ENCODE data around the gene EN2. TPM values are rescaled to one million over a fixed set of nuclear protein-coding genes. Genes with fewer than 3 reads are reported as not detected.

The EN2 gene
- total RNA-seq, 1 experiment from 2014 or later: 1.5 TPM

DNA sequence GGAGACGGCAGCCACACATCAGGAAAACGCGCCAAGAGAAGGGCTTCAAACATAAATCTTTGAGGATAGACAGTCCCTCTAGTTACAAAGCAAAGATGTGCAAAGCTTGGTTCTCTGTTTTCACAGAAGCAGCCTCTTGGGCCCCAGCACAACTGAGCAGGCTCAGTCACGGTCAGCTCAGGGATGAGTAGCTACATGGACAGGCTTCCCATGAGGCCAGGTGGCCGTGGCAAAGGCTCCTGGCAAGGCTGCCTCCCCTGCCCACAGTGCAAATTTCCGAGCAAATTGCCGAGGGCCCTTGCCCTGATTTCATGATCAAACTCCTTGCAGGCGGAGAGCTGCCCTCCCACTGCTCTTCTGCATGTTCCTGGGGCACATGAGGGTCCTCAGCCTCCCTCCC lies 37.8 kb upstream of the EN2 start:
- ChIA-PET POLR2A (no interaction called here), CTCF (no interaction called here)
- BruUV-seq (replicated peaks): no TSS peak
- H3K4me1 ChIP-seq (ENCODE audit: control insufficient read depth, insufficient read depth, low read length): no peaks in the 10 kb centered on the region
- no peak for DNase-seq (ENCODE audit: low read depth, low spot score)
- H3K36me3 ChIP-seq (ENCODE audit: control insufficient read depth, insufficient read depth, low read length): no peaks in the 10 kb centered on the region
- ATAC-seq: no peak
- H3K27me3 ChIP-seq (ENCODE audit: control insufficient read depth, insufficient read depth, low read length): peaks cover 2% of the 10 kb centered on the region
- H3K9me3 ChIP-seq (ENCODE audit: control insufficient read depth, insufficient read depth, low read depth, low read length): no peaks in the 10 kb centered on the region
- in situ Hi-C loops (cut with HindIII; ENCODE audit: low pct_unique_long_range_greater_than_20kb, low sequenced_read_pairs) (no loop called here), intact Hi-C loops (cut with micrococcal nuclease; ENCODE audit: unreplicated experiment) (no loop called here)
- no peak overlapping the region for H3K4me3 ChIP-seq (ENCODE audit: low read depth in 2 of 2, low read length in 2 of 2)
- TF ChIP-seq, protein P1, sequence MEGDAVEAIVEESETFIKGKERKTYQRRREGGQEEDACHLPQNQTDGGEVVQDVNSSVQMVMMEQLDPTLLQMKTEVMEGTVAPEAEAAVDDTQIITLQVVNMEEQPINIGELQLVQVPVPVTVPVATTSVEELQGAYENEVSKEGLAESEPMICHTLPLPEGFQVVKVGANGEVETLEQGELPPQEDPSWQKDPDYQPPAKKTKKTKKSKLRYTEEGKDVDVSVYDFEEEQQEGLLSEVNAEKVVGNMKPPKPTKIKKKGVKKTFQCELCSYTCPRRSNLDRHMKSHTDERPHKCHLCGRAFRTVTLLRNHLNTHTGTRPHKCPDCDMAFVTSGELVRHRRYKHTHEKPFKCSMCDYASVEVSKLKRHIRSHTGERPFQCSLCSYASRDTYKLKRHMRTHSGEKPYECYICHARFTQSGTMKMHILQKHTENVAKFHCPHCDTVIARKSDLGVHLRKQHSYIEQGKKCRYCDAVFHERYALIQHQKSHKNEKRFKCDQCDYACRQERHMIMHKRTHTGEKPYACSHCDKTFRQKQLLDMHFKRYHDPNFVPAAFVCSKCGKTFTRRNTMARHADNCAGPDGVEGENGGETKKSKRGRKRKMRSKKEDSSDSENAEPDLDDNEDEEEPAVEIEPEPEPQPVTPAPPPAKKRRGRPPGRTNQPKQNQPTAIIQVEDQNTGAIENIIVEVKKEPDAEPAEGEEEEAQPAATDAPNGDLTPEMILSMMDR (IDR thresholded peaks at IDR 0.05): no peak
- TF ChIP-seq SIN3A (IDR thresholded peaks at IDR 0.05; ENCODE audit: borderline replicate concordance, insufficient read depth, low read depth, low read length): no peak
- TF ChIP-seq TCF7L2 (IDR thresholded peaks at IDR 0.05; ENCODE audit: low read depth, low read length): no peak
- TF ChIP-seq, protein P2, sequence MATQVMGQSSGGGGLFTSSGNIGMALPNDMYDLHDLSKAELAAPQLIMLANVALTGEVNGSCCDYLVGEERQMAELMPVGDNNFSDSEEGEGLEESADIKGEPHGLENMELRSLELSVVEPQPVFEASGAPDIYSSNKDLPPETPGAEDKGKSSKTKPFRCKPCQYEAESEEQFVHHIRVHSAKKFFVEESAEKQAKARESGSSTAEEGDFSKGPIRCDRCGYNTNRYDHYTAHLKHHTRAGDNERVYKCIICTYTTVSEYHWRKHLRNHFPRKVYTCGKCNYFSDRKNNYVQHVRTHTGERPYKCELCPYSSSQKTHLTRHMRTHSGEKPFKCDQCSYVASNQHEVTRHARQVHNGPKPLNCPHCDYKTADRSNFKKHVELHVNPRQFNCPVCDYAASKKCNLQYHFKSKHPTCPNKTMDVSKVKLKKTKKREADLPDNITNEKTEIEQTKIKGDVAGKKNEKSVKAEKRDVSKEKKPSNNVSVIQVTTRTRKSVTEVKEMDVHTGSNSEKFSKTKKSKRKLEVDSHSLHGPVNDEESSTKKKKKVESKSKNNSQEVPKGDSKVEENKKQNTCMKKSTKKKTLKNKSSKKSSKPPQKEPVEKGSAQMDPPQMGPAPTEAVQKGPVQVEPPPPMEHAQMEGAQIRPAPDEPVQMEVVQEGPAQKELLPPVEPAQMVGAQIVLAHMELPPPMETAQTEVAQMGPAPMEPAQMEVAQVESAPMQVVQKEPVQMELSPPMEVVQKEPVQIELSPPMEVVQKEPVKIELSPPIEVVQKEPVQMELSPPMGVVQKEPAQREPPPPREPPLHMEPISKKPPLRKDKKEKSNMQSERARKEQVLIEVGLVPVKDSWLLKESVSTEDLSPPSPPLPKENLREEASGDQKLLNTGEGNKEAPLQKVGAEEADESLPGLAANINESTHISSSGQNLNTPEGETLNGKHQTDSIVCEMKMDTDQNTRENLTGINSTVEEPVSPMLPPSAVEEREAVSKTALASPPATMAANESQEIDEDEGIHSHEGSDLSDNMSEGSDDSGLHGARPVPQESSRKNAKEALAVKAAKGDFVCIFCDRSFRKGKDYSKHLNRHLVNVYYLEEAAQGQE (IDR thresholded peaks at IDR 0.05; ENCODE audit: insufficient read depth in 1 of 2, low read depth in 2 of 2, low read length in 1 of 2): no peak
- no peak for TF ChIP-seq POLR2AphosphoS5 (IDR thresholded peaks at IDR 0.05; ENCODE audit: low read depth, low read length)
- H3K27ac ChIP-seq (ENCODE audit: low read length): no peak overlapping the region

- CTCF ChIA-PET: no interaction called here
- intact Hi-C loops (cut with micrococcal nuclease; ENCODE audit: unreplicated experiment): no loop called here
- in situ Hi-C loops (cut with HindIII; ENCODE audit: low pct_unique_long_range_greater_than_20kb, low sequenced_read_pairs): no loop called here
- no TSS peak for BruUV-seq (replicated peaks)
- Histone ChIP-seq H3K4me3 (ENCODE audit: low read depth in 2 of 2, low read length in 2 of 2) (no peak overlapping the region), H3K27me3 (ENCODE audit: control insufficient read depth, insufficient read depth, low read length) (peaks cover 9% of the 10 kb centered on the region), H3K36me3 (ENCODE audit: control insufficient read depth, insufficient read depth, low read length) (no peaks in the 10 kb centered on the region), H3K4me1 (ENCODE audit: control insufficient read depth, insufficient read depth, low read length) (no peaks in the 10 kb centered on the region), H3K9me3 (ENCODE audit: control insufficient read depth, insufficient read depth, low read depth, low read length) (no peaks in the 10 kb centered on the region), H3K27ac (ENCODE audit: low read length) (no peak overlapping the region)
- no peak for ATAC-seq
- DNase-seq (ENCODE audit: low read depth, low spot score): no peak
- TF ChIP-seq, protein P1 (IDR thresholded peaks at IDR 0.05): no peak
- TF ChIP-seq, protein P2 (IDR thresholded peaks at IDR 0.05; ENCODE audit: insufficient read depth in 1 of 2, low read depth in 2 of 2, low read length in 1 of 2): no peak
- no peak for TF ChIP-seq POLR2AphosphoS5 (IDR thresholded peaks at IDR 0.05; ENCODE audit: low read depth, low read length)
- TF ChIP-seq SIN3A (IDR thresholded peaks at IDR 0.05; ENCODE audit: borderline replicate concordance, insufficient read depth, low read depth, low read length): no peak
- TF ChIP-seq TCF7L2 (IDR thresholded peaks at IDR 0.05; ENCODE audit: low read depth, low read length): no peak
- POLR2A ChIA-PET: no interaction called here
These were observed 35.8 kb upstream of the EN2 start for GRCh38 chr7:155422151-155422550.

All from Panc1 (cell line).